Adrenal gland (tissue), 5 donors: ENCODE measurements around the gene COX4I1.

Experiments
- POLR2A ChIP-seq, 2 donors: fragments of 450-650 bp; IDR thresholded peaks; one replicate each; pipeline ENCODE4 v1.6.1; 2017; ENCODE audit warnings: antibody characterized with exemption in 2 of 2, mild to moderate bottlenecking in 2 of 2, moderate library complexity in 1 of 2
- TF ChIP-seq, protein P1 (sequence below), 6 experiments: fragments of 450-650 bp in 4 of 6; fragments of 200-600 bp in 2 of 6; sonication (generic) in 1 of 6; IDR thresholded peaks; 1 replicate in 5 of 6; 2 replicates in 1 of 6; pipeline versions ENCODE4 v1.5.1 to v1.8.0; 2016 to 2021; ENCODE audit warnings: antibody characterized with exemption in 6 of 6, mild to moderate bottlenecking in 2 of 6, moderate library complexity in 1 of 6
- donor health status: DM: no; HTN: no; CAD: no.

DNA sequence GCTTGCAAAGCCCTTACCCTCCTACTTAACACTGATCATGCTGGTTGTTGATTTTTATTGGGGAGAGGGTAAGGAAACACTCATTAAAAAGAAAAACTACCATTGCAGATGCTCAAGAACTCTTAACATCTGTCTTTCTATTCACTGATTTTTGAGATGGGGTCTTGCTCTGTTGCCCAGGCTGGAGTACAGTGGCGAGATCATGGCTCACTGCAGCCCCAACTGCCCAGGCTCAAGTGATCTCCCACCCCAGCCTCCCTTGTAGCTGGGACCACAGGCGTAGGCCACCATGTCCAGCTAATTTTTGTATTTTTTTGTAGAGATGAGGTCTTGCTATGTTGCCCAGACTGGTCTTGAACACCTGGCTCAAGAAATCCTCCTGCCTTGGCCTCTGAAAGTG lies 14.7 kb upstream of the COX4I1 start:
- no peak for TF ChIP-seq POLR2A (IDR thresholded peaks at IDR 0.05)
- TF ChIP-seq, protein P1, sequence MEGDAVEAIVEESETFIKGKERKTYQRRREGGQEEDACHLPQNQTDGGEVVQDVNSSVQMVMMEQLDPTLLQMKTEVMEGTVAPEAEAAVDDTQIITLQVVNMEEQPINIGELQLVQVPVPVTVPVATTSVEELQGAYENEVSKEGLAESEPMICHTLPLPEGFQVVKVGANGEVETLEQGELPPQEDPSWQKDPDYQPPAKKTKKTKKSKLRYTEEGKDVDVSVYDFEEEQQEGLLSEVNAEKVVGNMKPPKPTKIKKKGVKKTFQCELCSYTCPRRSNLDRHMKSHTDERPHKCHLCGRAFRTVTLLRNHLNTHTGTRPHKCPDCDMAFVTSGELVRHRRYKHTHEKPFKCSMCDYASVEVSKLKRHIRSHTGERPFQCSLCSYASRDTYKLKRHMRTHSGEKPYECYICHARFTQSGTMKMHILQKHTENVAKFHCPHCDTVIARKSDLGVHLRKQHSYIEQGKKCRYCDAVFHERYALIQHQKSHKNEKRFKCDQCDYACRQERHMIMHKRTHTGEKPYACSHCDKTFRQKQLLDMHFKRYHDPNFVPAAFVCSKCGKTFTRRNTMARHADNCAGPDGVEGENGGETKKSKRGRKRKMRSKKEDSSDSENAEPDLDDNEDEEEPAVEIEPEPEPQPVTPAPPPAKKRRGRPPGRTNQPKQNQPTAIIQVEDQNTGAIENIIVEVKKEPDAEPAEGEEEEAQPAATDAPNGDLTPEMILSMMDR (IDR thresholded peaks at IDR 0.05): no peak
